NCI-H69 (cell line): Measurements from ENCODE around the gene LAMA3.

Experiments used
- DNase-seq: peaks from one replicate; lab custom pipeline; 2025; lab: John Stamatoyannopoulos, UW

The LAMA3 gene

GRCh38 chr18:23877371-23877770 lies 188.1 kb downstream of the LAMA3 start:
- DNase-seq = no peak

- no peak for DNase-seq
Observed at GRCh38 chr18:23878336-23878900, 189.2 kb downstream of the LAMA3 start.

- no peak for DNase-seq
Observed at GRCh38 chr18:23879126-23879525, 189.9 kb downstream of the LAMA3 start.

GRCh38 chr18:23879544-23879943 lies 190.3 kb downstream of the LAMA3 start:
- no peak for DNase-seq

- no peak for DNase-seq
Observed at GRCh38 chr18:23879966-23880565, 190.8 kb downstream of the LAMA3 start.

- DNase-seq = no peak
Observed at GRCh38 chr18:23880931-23881617, 191.8 kb downstream of the LAMA3 start.

GRCh38 chr18:23881778-23882177 lies 192.5 kb downstream of the LAMA3 start:
- DNase-seq = peak; percentile 97

GRCh38 chr18:23882616-23883276 lies 193.5 kb downstream of the LAMA3 start:
- peak; percentile 57 for DNase-seq

GRCh38 chr18:23883277-23883790 lies 194.1 kb downstream of the LAMA3 start:
- peak; percentile 98 for DNase-seq

GRCh38 chr18:23884681-23885375 lies 195.6 kb downstream of the LAMA3 start:
- DNase-seq = peak; percentile 97

GRCh38 chr18:23885750-23886149 lies 196.5 kb downstream of the LAMA3 start:
- no peak for DNase-seq

GRCh38 chr18:23887035-23887434 lies 197.8 kb downstream of the LAMA3 start:
- peak; percentile 99 for DNase-seq

- DNase-seq = peak; percentile 98
Observed at GRCh38 chr18:23887493-23887892, 198.2 kb downstream of the LAMA3 start.

GRCh38 chr18:23888881-23889280 lies 199.6 kb downstream of the LAMA3 start:
- DNase-seq = peak; percentile 94

GRCh38 chr18:23889907-23890306 lies 200.7 kb downstream of the LAMA3 start:
- no peak for DNase-seq

GRCh38 chr18:23890589-23890988 lies 201.3 kb downstream of the LAMA3 start:
- DNase-seq = no peak

- DNase-seq = no peak
Observed at GRCh38 chr18:23893653-23894052, 204.4 kb downstream of the LAMA3 start.

GRCh38 chr18:23894661-23895175 lies 205.5 kb downstream of the LAMA3 start:
- no peak for DNase-seq

- no peak for DNase-seq
Observed at GRCh38 chr18:23897291-23897690, 208.0 kb downstream of the LAMA3 start.

GRCh38 chr18:23897733-23898132 lies 208.5 kb downstream of the LAMA3 start:
- no peak for DNase-seq

GRCh38 chr18:23900994-23901393 lies 211.7 kb downstream of the LAMA3 start:
- peak; percentile 54 for DNase-seq

GRCh38 chr18:23902396-23902795 lies 213.1 kb downstream of the LAMA3 start:
- peak; percentile 82 for DNase-seq
